K562 (cell line): ENCODE measurements around the gene SEC23B. TPM values are rescaled to one million over a fixed set of nuclear protein-coding genes. Genes with fewer than 3 reads are reported as not detected.

ENCODE experiments used
- ATF1 ChIP-seq, 2 experiments: fragments of 450-650 bp in 1 of 2; IDR thresholded peaks; 2 replicates each; pipeline ENCODE4 v1.6.1; 2016; ENCODE audit warnings: missing compliant biosample characterization in 1 of 2, missing genetic modification characterization in 1 of 2
- CBFA2T3 ChIP-seq: fragments of 450-650 bp; IDR thresholded peaks from 2 replicates; pipeline ENCODE4 v1.6.1; 2017
- CEBPB ChIP-seq: fragments of 450-650 bp; IDR thresholded peaks from 2 replicates; pipeline ENCODE4 v1.6.1; 2016; ENCODE audit warnings: missing genetic modification characterization, missing compliant biosample characterization
- HDAC3 ChIP-seq: fragments of 450-650 bp; IDR thresholded peaks from 2 replicates; pipeline ENCODE4 v1.6.1; 2018; ENCODE audit warnings: borderline replicate concordance, mild to moderate bottlenecking, moderate library complexity; ENCODE audit not compliant: partially characterized antibody
- MECOM ChIP-seq: fragments of 250-450 bp; sonication (Bioruptor Pico); IDR thresholded peaks from 2 replicates; pipeline ENCODE4 v1.8.0; 2022; ENCODE audit warnings: inconsistent platforms
- MYBL2 ChIP-seq, 2 experiments: fragments of 450-650 bp in 1 of 2; sonication (generic) in 1 of 2; formaldehyde crosslinking in 1 of 2; IDR thresholded peaks; 2 replicates each; pipeline versions ENCODE4 v1.6.1 to v1.8.1; 2017 to 2022; ENCODE audit warnings: borderline replicate concordance in 1 of 2, inconsistent platforms in 1 of 2, low read depth in 1 of 2, mild to moderate bottlenecking in 1 of 2, missing genetic modification reagents in 1 of 2, moderate library complexity in 1 of 2
- RAD51 ChIP-seq: fragments of 450-650 bp; IDR thresholded peaks from 2 replicates; pipeline ENCODE4 v1.7.1; 2016; ENCODE audit warnings: low read depth, mild to moderate bottlenecking, borderline replicate concordance
- RFX1 ChIP-seq: fragments of 450-650 bp; IDR thresholded peaks from 2 replicates; pipeline ENCODE4 v1.6.1; 2016; ENCODE audit warnings: mild to moderate bottlenecking, moderate library complexity
- SNIP1 ChIP-seq: fragments of 450-650 bp; IDR thresholded peaks from 2 replicates; pipeline ENCODE4 v1.7.1; 2017; ENCODE audit warnings: low read depth, mild to moderate bottlenecking
- TSC22D4 ChIP-seq: fragments of 450-650 bp; IDR thresholded peaks from 2 replicates; pipeline ENCODE4 v1.6.1; 2016; ENCODE audit warnings: missing genetic modification characterization, missing biosample characterization, control low read depth
- ZFP30 ChIP-seq: fragments of 250-450 bp; sonication (Bioruptor Pico); IDR thresholded peaks from 2 replicates; pipeline ENCODE4 v1.8.0; 2022; ENCODE audit warnings: moderate library complexity, mild to moderate bottlenecking, inconsistent platforms, borderline replicate concordance
- polyA plus RNA-seq, 8 experiments: library from polyadenylated mRNA; depleted of rRNA in 4 of 8; stranded (reverse) in 5 of 8; unstranded in 3 of 8; fragments of >200 nt; fragmentation: Nextera tagmentation in 2 of 8; fragmentation: Illumina TruSeq in 1 of 8; extraction: Ambion mirVana in 2 of 8; extraction: Trizol in 1 of 8; gene quantifications; 2 replicates each; pipeline versions ENCODE4 v1.2.1 to v1.2.3, GENCODE V29; 2011 to 2014; ENCODE audit warnings: inconsistent platforms in 1 of 8, missing spikeins in 1 of 8
- total RNA-seq, 7 experiments: library from RNA; depleted of rRNA in 6 of 7; stranded (reverse); fragments of >200 nt in 6 of 7; fragmentation: Illumina TruSeq in 2 of 7; extraction: Trizol in 2 of 7; gene quantifications; 2 replicates each; pipeline versions ENCODE4 v1.2.1 to v1.2.3, GENCODE V29; 2011 to 2021; ENCODE audit warnings: low replicate concordance in 1 of 7
- TF ChIP-seq, protein P1 (sequence below): fragments of 200-800 bp; sonication (Bioruptor generic); IDR thresholded peaks from 2 replicates; pipeline ENCODE4 v1.6.1; 2016; ENCODE audit warnings: missing genetic modification characterization, missing compliant biosample characterization
- TF ChIP-seq, protein P2 (sequence below): fragments of 250-450 bp; sonication (Bioruptor Pico); IDR thresholded peaks from 2 replicates; pipeline ENCODE4 v1.9.0; 2021; ENCODE audit warnings: mild to moderate bottlenecking
- TF ChIP-seq, protein P3 (sequence below), 2 experiments: fragments of 450-650 bp in 1 of 2; sonication (generic) in 1 of 2; formaldehyde crosslinking in 1 of 2; IDR thresholded peaks in 1 of 2; conservative IDR thresholded peaks in 1 of 2; 2 replicates each; pipeline versions ENCODE4 v1.6.1 to v1.8.1; 2016 to 2023; ENCODE audit warnings: mild to moderate bottlenecking in 2 of 2, moderate library complexity in 2 of 2, inconsistent platforms in 1 of 2, missing genetic modification reagents in 1 of 2
- TF ChIP-seq, protein P4 (sequence below): fragments of 450-650 bp; conservative IDR thresholded peaks from 2 replicates; pipeline ENCODE4 v1.6.1; 2016; ENCODE audit warnings: missing genetic modification characterization, low read depth, mild to moderate bottlenecking, missing compliant biosample characterization, moderate library complexity
- TF ChIP-seq, protein P5 (sequence below): conservative IDR thresholded peaks from 2 replicates; pipeline ENCODE4 v1.6.1; 2011; ENCODE audit warnings: low read depth, mild to moderate bottlenecking, low read length; ENCODE audit not compliant: control insufficient read depth
- TF ChIP-seq, protein P6 (sequence below): fragments of 250-450 bp; sonication (Bioruptor Pico); IDR thresholded peaks from 2 replicates; pipeline ENCODE4 v1.8.0; 2021; ENCODE audit warnings: mild to moderate bottlenecking, moderate library complexity

Gene SEC23B
- total and polyA plus RNA-seq, 9 of the 15 experiments (the other 6 are each of a cell fraction or from before 2014, with no cell fraction given) = 31.7 to 70.2 (median 38.5) TPM

DNA sequence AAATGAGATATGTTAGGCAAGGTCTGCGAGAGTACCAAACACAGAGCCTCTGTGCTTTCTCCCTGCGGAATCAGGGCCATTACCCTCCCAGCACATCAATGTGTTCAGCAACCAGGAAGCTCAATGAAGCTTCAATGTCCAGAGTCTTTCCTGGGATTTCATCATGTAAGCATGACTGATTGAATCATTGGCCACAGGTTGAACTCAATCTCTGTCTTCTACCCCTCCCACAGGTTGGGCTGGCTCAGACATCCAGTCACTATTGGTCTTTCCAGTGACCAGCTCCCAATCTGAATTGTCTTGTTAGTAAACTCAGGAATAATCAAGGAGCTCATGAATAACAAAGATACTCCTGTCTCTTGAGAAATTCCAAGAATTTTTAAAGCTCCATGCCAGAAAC is 77.4 kb downstream of the SEC23B start (continued):
- TF ChIP-seq, protein P1, sequence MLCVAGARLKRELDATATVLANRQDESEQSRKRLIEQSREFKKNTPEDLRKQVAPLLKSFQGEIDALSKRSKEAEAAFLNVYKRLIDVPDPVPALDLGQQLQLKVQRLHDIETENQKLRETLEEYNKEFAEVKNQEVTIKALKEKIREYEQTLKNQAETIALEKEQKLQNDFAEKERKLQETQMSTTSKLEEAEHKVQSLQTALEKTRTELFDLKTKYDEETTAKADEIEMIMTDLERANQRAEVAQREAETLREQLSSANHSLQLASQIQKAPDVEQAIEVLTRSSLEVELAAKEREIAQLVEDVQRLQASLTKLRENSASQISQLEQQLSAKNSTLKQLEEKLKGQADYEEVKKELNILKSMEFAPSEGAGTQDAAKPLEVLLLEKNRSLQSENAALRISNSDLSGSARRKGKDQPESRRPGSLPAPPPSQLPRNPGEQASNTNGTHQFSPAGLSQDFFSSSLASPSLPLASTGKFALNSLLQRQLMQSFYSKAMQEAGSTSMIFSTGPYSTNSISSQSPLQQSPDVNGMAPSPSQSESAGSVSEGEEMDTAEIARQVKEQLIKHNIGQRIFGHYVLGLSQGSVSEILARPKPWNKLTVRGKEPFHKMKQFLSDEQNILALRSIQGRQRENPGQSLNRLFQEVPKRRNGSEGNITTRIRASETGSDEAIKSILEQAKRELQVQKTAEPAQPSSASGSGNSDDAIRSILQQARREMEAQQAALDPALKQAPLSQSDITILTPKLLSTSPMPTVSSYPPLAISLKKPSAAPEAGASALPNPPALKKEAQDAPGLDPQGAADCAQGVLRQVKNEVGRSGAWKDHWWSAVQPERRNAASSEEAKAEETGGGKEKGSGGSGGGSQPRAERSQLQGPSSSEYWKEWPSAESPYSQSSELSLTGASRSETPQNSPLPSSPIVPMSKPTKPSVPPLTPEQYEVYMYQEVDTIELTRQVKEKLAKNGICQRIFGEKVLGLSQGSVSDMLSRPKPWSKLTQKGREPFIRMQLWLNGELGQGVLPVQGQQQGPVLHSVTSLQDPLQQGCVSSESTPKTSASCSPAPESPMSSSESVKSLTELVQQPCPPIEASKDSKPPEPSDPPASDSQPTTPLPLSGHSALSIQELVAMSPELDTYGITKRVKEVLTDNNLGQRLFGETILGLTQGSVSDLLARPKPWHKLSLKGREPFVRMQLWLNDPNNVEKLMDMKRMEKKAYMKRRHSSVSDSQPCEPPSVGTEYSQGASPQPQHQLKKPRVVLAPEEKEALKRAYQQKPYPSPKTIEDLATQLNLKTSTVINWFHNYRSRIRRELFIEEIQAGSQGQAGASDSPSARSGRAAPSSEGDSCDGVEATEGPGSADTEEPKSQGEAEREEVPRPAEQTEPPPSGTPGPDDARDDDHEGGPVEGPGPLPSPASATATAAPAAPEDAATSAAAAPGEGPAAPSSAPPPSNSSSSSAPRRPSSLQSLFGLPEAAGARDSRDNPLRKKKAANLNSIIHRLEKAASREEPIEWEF (CRISPR knock-in tag) = no peak
- TF ChIP-seq MYBL2 (IDR thresholded peaks at IDR 0.05; ENCODE audit: low read depth) = no peak
- TF ChIP-seq MYBL2 (CRISPR knock-in tag; IDR thresholded peaks at IDR 0.05; ENCODE audit: borderline replicate concordance) = no peak
- TF ChIP-seq, protein P2, sequence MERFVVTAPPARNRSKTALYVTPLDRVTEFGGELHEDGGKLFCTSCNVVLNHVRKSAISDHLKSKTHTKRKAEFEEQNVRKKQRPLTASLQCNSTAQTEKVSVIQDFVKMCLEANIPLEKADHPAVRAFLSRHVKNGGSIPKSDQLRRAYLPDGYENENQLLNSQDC (CRISPR knock-in tag) = no peak
- TF ChIP-seq RFX1 = no peak
- no peak for TF ChIP-seq TSC22D4 (tag)
- no peak for TF ChIP-seq HDAC3
- TF ChIP-seq, protein P3, sequence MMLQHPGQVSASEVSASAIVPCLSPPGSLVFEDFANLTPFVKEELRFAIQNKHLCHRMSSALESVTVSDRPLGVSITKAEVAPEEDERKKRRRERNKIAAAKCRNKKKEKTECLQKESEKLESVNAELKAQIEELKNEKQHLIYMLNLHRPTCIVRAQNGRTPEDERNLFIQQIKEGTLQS (IDR thresholded peaks at IDR 0.05) = peak; percentile 91
- TF ChIP-seq, protein P3 (CRISPR knock-in tag; conservative IDR thresholded peaks at IDR 0.05) = no peak
- TF ChIP-seq, protein P4, sequence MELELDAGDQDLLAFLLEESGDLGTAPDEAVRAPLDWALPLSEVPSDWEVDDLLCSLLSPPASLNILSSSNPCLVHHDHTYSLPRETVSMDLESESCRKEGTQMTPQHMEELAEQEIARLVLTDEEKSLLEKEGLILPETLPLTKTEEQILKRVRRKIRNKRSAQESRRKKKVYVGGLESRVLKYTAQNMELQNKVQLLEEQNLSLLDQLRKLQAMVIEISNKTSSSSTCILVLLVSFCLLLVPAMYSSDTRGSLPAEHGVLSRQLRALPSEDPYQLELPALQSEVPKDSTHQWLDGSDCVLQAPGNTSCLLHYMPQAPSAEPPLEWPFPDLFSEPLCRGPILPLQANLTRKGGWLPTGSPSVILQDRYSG (tag) = no peak
- no peak for TF ChIP-seq RAD51
- no peak for TF ChIP-seq MECOM (CRISPR knock-in tag)
- TF ChIP-seq, protein P5, sequence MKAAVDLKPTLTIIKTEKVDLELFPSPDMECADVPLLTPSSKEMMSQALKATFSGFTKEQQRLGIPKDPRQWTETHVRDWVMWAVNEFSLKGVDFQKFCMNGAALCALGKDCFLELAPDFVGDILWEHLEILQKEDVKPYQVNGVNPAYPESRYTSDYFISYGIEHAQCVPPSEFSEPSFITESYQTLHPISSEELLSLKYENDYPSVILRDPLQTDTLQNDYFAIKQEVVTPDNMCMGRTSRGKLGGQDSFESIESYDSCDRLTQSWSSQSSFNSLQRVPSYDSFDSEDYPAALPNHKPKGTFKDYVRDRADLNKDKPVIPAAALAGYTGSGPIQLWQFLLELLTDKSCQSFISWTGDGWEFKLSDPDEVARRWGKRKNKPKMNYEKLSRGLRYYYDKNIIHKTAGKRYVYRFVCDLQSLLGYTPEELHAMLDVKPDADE = no peak
- TF ChIP-seq CEBPB = 0 out of 2 replicates have a peak, but pooled peaks have one; percentile 28
- TF ChIP-seq CBFA2T3 = no peak
- TF ChIP-seq ATF1 (CRISPR knock-in tag; IDR thresholded peaks at IDR 0.05) = no peak
- no peak for TF ChIP-seq ATF1 (tag; IDR thresholded peaks at IDR 0.05)
- TF ChIP-seq, protein P6, sequence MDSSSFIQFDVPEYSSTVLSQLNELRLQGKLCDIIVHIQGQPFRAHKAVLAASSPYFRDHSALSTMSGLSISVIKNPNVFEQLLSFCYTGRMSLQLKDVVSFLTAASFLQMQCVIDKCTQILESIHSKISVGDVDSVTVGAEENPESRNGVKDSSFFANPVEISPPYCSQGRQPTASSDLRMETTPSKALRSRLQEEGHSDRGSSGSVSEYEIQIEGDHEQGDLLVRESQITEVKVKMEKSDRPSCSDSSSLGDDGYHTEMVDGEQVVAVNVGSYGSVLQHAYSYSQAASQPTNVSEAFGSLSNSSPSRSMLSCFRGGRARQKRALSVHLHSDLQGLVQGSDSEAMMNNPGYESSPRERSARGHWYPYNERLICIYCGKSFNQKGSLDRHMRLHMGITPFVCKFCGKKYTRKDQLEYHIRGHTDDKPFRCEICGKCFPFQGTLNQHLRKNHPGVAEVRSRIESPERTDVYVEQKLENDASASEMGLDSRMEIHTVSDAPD (CRISPR knock-in tag) = no peak
- no peak for TF ChIP-seq SNIP1
- TF ChIP-seq ZFP30 (CRISPR knock-in tag) = no peak
